RWPE2 (cell line): ENCODE results near the gene FANCC.
"Not testable (repeated sequence)": the region's sequence is repeated elsewhere in the genome, so short reads cannot be mapped to it uniquely, and the experiment has no call there.

Experiments used
- ATAC-seq: fragments of 200-7000 bp; cut with Tn5 transposase; 3 replicates; pipeline ENCODE4 v1.9.1; 2021; ENCODE audit warnings: low read depth
- DNase-seq: peaks from one replicate; pipeline ENCODE4 v3.0.0-alpha.2; 2020; ENCODE audit warnings: low spot score
- H3K27ac ChIP-seq: fragments of 450-650 bp; 2 replicates; pipeline ENCODE4 v1.5.1; 2017; ENCODE audit warnings: mild to moderate bottlenecking; ENCODE audit not compliant: poor library complexity, severe bottlenecking
- H3K27me3 ChIP-seq: fragments of 250-450 bp; sonication (Bioruptor Pico); 2 replicates; pipeline ENCODE4 v1.5.1; 2021; ENCODE audit warnings: mild to moderate bottlenecking, moderate library complexity; ENCODE audit not compliant: insufficient read depth, poor library complexity, severe bottlenecking
- H3K36me3 ChIP-seq: fragments of 250-450 bp; sonication (Bioruptor Pico); 2 replicates; pipeline ENCODE4 v1.5.1; 2020; ENCODE audit warnings: low read depth, mild to moderate bottlenecking, moderate library complexity
- H3K4me1 ChIP-seq: fragments of 250-450 bp; sonication (Bioruptor Pico); 2 replicates; pipeline ENCODE4 v1.5.1; 2021; ENCODE audit warnings: mild to moderate bottlenecking, moderate library complexity; ENCODE audit not compliant: insufficient read depth, poor library complexity, severe bottlenecking
- H3K4me3 ChIP-seq: fragments of 250-450 bp; sonication (Bioruptor Pico); 2 replicates; pipeline ENCODE4 v1.5.1; 2021; ENCODE audit warnings: mild to moderate bottlenecking, moderate library complexity; ENCODE audit not compliant: severe bottlenecking
- H3K9me3 ChIP-seq: fragments of 250-450 bp; sonication (Bioruptor Pico); 2 replicates; pipeline ENCODE4 v1.5.1; 2021; ENCODE audit warnings: mild to moderate bottlenecking, moderate library complexity; ENCODE audit not compliant: severe bottlenecking
- CTCF ChIP-seq: fragments of 450-650 bp; IDR thresholded peaks from one replicate; pipeline ENCODE4 v1.5.1; 2017; ENCODE audit warnings: mild to moderate bottlenecking, moderate library complexity; ENCODE audit not compliant: poor library complexity, severe bottlenecking

Gene FANCC

GRCh38 chr9:95207403-95207802, 110.1 kb downstream of the FANCC start:
- H3K9me3 ChIP-seq, result no peaks in the 10 kb centered on the region
- H3K4me1 ChIP-seq, result no peaks in the 10 kb centered on the region
- no peak for DNase-seq
- H3K27ac ChIP-seq, result no peak overlapping the region
- no peak for TF ChIP-seq CTCF
- no peak for ATAC-seq
- no peak overlapping the region for H3K4me3 ChIP-seq
- no peaks in the 10 kb centered on the region for H3K36me3 ChIP-seq
- H3K27me3 ChIP-seq, result no peaks in the 10 kb centered on the region

- TF ChIP-seq CTCF, result no peak
- no peaks in the 10 kb centered on the region for H3K9me3 ChIP-seq
- no peak overlapping the region for H3K4me3 ChIP-seq
- DNase-seq (no peak), ATAC-seq (no peak)
- no peaks in the 10 kb centered on the region for H3K36me3 ChIP-seq
- no peaks in the 10 kb centered on the region for H3K27me3 ChIP-seq
- H3K4me1 ChIP-seq, result no peaks in the 10 kb centered on the region
- H3K27ac ChIP-seq, result no peak overlapping the region
These were observed 111.4 kb downstream of the FANCC start for GRCh38 chr9:95206143-95206542.

- no peaks in the 10 kb centered on the region for H3K4me1 ChIP-seq
- H3K27me3 ChIP-seq, result no peaks in the 10 kb centered on the region
- TF ChIP-seq CTCF, result no peak
- no peaks in the 10 kb centered on the region for H3K36me3 ChIP-seq
- no peak overlapping the region for H3K4me3 ChIP-seq
- H3K9me3 ChIP-seq, result no peaks in the 10 kb centered on the region
- H3K27ac ChIP-seq, result no peak overlapping the region
- DNase-seq (no peak), ATAC-seq (no peak)
These were observed 112.8 kb downstream of the FANCC start for GRCh38 chr9:95204710-95205109.

GRCh38 chr9:95204310-95204709, 113.2 kb downstream of the FANCC start:
- H3K9me3 ChIP-seq, result no peaks in the 10 kb centered on the region
- no peaks in the 10 kb centered on the region for H3K27me3 ChIP-seq
- H3K27ac ChIP-seq, result no peak overlapping the region
- no peaks in the 10 kb centered on the region for H3K4me1 ChIP-seq
- no peaks in the 10 kb centered on the region for H3K36me3 ChIP-seq
- TF ChIP-seq CTCF, result no peak
- no peak overlapping the region for H3K4me3 ChIP-seq
- DNase-seq (no peak), ATAC-seq (no peak)

GRCh38 chr9:95203019-95203418, 114.5 kb downstream of the FANCC start:
- not testable (repeated sequence) for ATAC-seq, H3K4me3 ChIP-seq, H3K4me1 ChIP-seq, H3K27ac ChIP-seq, H3K36me3 ChIP-seq, DNase-seq, H3K27me3 ChIP-seq, H3K9me3 ChIP-seq
